Measurements from ENCODE around the gene ZDHHC14. TPM values are rescaled to one million over a fixed set of nuclear protein-coding genes. Genes with fewer than 3 reads are reported as not detected.
A peak's percentile ranks its signal among the peaks of the same experiment; 100 is the strongest.
"Not testable (repeated sequence)": the region's sequence is repeated elsewhere in the genome, so short reads cannot be mapped to it uniquely, and the experiment has no call there.

ZDHHC14 gene
- total RNA-seq, 2 donors from 2014 or later = 53.3 to 66.2 TPM

- Histone ChIP-seq H3K4me3 (peak overlapping the region; percentile 84 to 90), H3K27me3 (replicated peaks; ENCODE audit: insufficient read depth) (no peaks in the 10 kb centered on the region), H3K9me3 (no peaks in the 10 kb centered on the region), H3K27ac (peak overlapping the region; percentile 88 to 95), H3K4me1 (replicated peaks) (no peaks in the 10 kb centered on the region), H3K36me3 (no peaks in the 10 kb centered on the region)
- DNase-seq (ENCODE audit: low spot score) = peak; percentile 89
- TF ChIP-seq CTCF (IDR thresholded peaks at IDR 0.05) = no peak
- TF ChIP-seq POLR2A (IDR thresholded peaks at IDR 0.05) = peak; percentile 18
- peak; percentile 82 for TF ChIP-seq POLR2AphosphoS5 (IDR thresholded peaks at IDR 0.05)
- intact Hi-C loops (cut with DNase I) = loop anchor here (2.0 to 5.0 kb wide), 5 partner anchors 58 to 442 kb away; partner anchors contain the start of genes SNX9 and TMEM242
- WGBS = 1% methylated on average over 45 of the region's 45 CpGs
Observed at GRCh38 chr6:157379656-157380457, 1.1 kb upstream of the ZDHHC14 start.

DNA sequence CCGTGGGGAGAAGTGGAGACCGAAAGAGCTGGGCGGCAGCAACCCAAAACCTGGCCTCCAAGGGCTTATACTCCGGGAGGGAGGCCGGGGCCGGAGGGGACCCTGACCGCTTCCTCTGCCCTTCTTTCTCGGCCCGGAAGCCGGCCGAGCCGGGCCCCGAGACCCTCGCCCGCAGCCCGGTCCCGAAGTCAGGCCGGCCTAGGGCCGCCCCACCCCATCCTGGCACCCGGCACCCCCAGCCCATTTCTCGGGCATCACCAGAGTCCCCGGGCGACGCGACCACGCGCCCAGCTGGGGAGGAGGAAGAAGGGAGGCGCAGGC is 572 bp upstream of the ZDHHC14 start:
- no peaks in the 10 kb centered on the region for H3K27me3 ChIP-seq (replicated peaks; ENCODE audit: insufficient read depth)
- H3K27ac ChIP-seq = peak overlapping the region; percentile 88 to 95
- peak overlapping the region; percentile 84 to 90 for H3K4me3 ChIP-seq
- no peaks in the 10 kb centered on the region for H3K4me1 ChIP-seq (replicated peaks)
- no peaks in the 10 kb centered on the region for H3K9me3 ChIP-seq
- DNase-seq (ENCODE audit: low spot score) = no peak
- H3K36me3 ChIP-seq = no peaks in the 10 kb centered on the region
- 0% methylated on average over 24 of the region's 28 CpGs for WGBS
- intact Hi-C loops (cut with DNase I) = loop anchor here (2.0 to 5.0 kb wide), 5 partner anchors 58 to 442 kb away; partner anchors contain the start of genes SNX9 and TMEM242
- TF ChIP-seq POLR2A (IDR thresholded peaks at IDR 0.05) = no peak

GRCh38 chr6:157381631-157382621 is 936 bp downstream of the ZDHHC14 start:
- H3K4me1 ChIP-seq (replicated peaks) = no peaks in the 10 kb centered on the region
- under 1% methylated on average over 62 of the region's 96 CpGs for WGBS

GRCh38 chr6:157382821-157383220 is 1.8 kb downstream of the ZDHHC14 start:
- Histone ChIP-seq H3K27me3 (replicated peaks; ENCODE audit: insufficient read depth) (no peaks in the 10 kb centered on the region), H3K4me3 (peak overlapping the region; percentile 84 to 90), H3K27ac (peak overlapping the region; percentile 88 to 95), H3K9me3 (no peaks in the 10 kb centered on the region), H3K4me1 (replicated peaks) (no peaks in the 10 kb centered on the region), H3K36me3 (no peaks in the 10 kb centered on the region)
- WGBS = 38% methylated on average over 4 of the region's 4 CpGs
- intact Hi-C loops (cut with DNase I) = loop anchor here (5.0 kb wide), 3 partner anchors 61 to 439 kb away; partner anchors contain the start of genes SNX9 and TMEM242
- TF ChIP-seq POLR2AphosphoS5 (IDR thresholded peaks at IDR 0.05) (peak; percentile 18), POLR2A (IDR thresholded peaks at IDR 0.05) (no peak), CTCF (IDR thresholded peaks at IDR 0.05) (no peak)
- no peak for DNase-seq (ENCODE audit: low spot score)

More at GRCh38 chr6:157381631-157382621, 936 bp downstream of the ZDHHC14 start:
- Histone ChIP-seq H3K27me3 (replicated peaks; ENCODE audit: insufficient read depth) (no peaks in the 10 kb centered on the region), H3K4me3 (peak overlapping the region; percentile 84 to 90), H3K27ac (peak overlapping the region; percentile 88 to 95), H3K36me3 (no peaks in the 10 kb centered on the region), H3K9me3 (no peaks in the 10 kb centered on the region)
- TF ChIP-seq POLR2A (IDR thresholded peaks at IDR 0.05) = no peak
- TF ChIP-seq CTCF (IDR thresholded peaks at IDR 0.05) = peak in 1 of 4 experiments; percentile 9
- peak; percentile 50 for DNase-seq (ENCODE audit: low spot score)
- intact Hi-C loops (cut with DNase I) = loop anchor here (2.0 to 5.0 kb wide), 5 partner anchors 60 to 440 kb away; partner anchors contain the start of genes SNX9 and TMEM242

GRCh38 chr6:157383471-157383870 is 2.5 kb downstream of the ZDHHC14 start:
- TF ChIP-seq POLR2A (IDR thresholded peaks at IDR 0.05) (no peak), POLR2AphosphoS5 (IDR thresholded peaks at IDR 0.05) (no peak), CTCF (IDR thresholded peaks at IDR 0.05) (no peak)
- Histone ChIP-seq H3K27ac (no peak overlapping the region), H3K36me3 (no peaks in the 10 kb centered on the region), H3K9me3 (no peaks in the 10 kb centered on the region), H3K27me3 (replicated peaks; ENCODE audit: insufficient read depth) (no peaks in the 10 kb centered on the region), H3K4me1 (replicated peaks) (no peaks in the 10 kb centered on the region), H3K4me3 (no peak overlapping the region)
- WGBS = 84% methylated on average over 9 of the region's 9 CpGs
- no peak for DNase-seq (ENCODE audit: low spot score)
- intact Hi-C loops (cut with DNase I) = loop anchor here (5.0 kb wide), 3 partner anchors 61 to 439 kb away; partner anchors contain the start of genes SNX9 and TMEM242

- H3K36me3 ChIP-seq; H3K4me3 ChIP-seq; H3K27me3 ChIP-seq (replicated peaks; ENCODE audit: insufficient read depth); H3K27ac ChIP-seq; H3K4me1 ChIP-seq (replicated peaks); DNase-seq (ENCODE audit: low spot score); H3K9me3 ChIP-seq: not testable (repeated sequence)
- intact Hi-C loops (cut with DNase I) = loop anchor here (5.0 kb wide), 3 partner anchors 63 to 437 kb away; partner anchors contain the start of genes SNX9 and TMEM242
- WGBS = 97% methylated on average over 4 of the region's 4 CpGs
Observed at GRCh38 chr6:157384962-157385361, 4.0 kb downstream of the ZDHHC14 start.

All from prostate gland (tissue), 2 donors.